ENCODE data around the gene DUSP12.

DUSP12 gene

GRCh38 chr1:161770250-161770649 lies 20.7 kb downstream of the DUSP12 start:
- no peak for DNase-seq

GRCh38 chr1:161771161-161771560 lies 21.6 kb downstream of the DUSP12 start:
- DNase-seq, result no peak

GRCh38 chr1:161771973-161772372 lies 22.4 kb downstream of the DUSP12 start:
- DNase-seq, result no peak

- DNase-seq, result peak; percentile 78
These were observed 22.8 kb downstream of the DUSP12 start for GRCh38 chr1:161772397-161772796.

- no peak for DNase-seq
These were observed 24.2 kb downstream of the DUSP12 start for GRCh38 chr1:161773791-161774190.

- no peak for DNase-seq
These were observed 27.7 kb downstream of the DUSP12 start for GRCh38 chr1:161777261-161777660.

GRCh38 chr1:161778522-161778921 lies 28.9 kb downstream of the DUSP12 start:
- no peak for DNase-seq

GRCh38 chr1:161779393-161779792 lies 29.8 kb downstream of the DUSP12 start:
- DNase-seq, result no peak

- no peak for DNase-seq
These were observed 32.4 kb downstream of the DUSP12 start for GRCh38 chr1:161781995-161782394.

GRCh38 chr1:161782886-161783285 lies 33.3 kb downstream of the DUSP12 start:
- no peak for DNase-seq

- DNase-seq, result no peak
These were observed 35.4 kb downstream of the DUSP12 start for GRCh38 chr1:161784968-161785367.

- no peak for DNase-seq
These were observed 37.8 kb downstream of the DUSP12 start for GRCh38 chr1:161787355-161787754.

- DNase-seq, result no peak
These were observed 41.2 kb downstream of the DUSP12 start for GRCh38 chr1:161790587-161791317.

GRCh38 chr1:161791904-161792655 lies 42.5 kb downstream of the DUSP12 start:
- no peak for DNase-seq

GRCh38 chr1:161792740-161793139 lies 43.2 kb downstream of the DUSP12 start:
- peak; percentile 19 for DNase-seq

- no peak for DNase-seq
These were observed 50.2 kb downstream of the DUSP12 start for GRCh38 chr1:161799792-161800191.

GRCh38 chr1:161801955-161802354 lies 52.4 kb downstream of the DUSP12 start:
- DNase-seq, result no peak

- no peak for DNase-seq
These were observed 53.6 kb downstream of the DUSP12 start for GRCh38 chr1:161803181-161803580.

GRCh38 chr1:161805399-161806197 lies 56.0 kb downstream of the DUSP12 start:
- no peak for DNase-seq

Measured in GF-D8 (cell line).